ENCODE data around the gene SLC8A3. TPM values are rescaled to one million over a fixed set of nuclear protein-coding genes. Genes with fewer than 3 reads are reported as not detected.
"Not testable (repeated sequence)": the region's sequence is repeated elsewhere in the genome, so short reads cannot be mapped to it uniquely, and the experiment has no call there.

Gene SLC8A3, protein sequence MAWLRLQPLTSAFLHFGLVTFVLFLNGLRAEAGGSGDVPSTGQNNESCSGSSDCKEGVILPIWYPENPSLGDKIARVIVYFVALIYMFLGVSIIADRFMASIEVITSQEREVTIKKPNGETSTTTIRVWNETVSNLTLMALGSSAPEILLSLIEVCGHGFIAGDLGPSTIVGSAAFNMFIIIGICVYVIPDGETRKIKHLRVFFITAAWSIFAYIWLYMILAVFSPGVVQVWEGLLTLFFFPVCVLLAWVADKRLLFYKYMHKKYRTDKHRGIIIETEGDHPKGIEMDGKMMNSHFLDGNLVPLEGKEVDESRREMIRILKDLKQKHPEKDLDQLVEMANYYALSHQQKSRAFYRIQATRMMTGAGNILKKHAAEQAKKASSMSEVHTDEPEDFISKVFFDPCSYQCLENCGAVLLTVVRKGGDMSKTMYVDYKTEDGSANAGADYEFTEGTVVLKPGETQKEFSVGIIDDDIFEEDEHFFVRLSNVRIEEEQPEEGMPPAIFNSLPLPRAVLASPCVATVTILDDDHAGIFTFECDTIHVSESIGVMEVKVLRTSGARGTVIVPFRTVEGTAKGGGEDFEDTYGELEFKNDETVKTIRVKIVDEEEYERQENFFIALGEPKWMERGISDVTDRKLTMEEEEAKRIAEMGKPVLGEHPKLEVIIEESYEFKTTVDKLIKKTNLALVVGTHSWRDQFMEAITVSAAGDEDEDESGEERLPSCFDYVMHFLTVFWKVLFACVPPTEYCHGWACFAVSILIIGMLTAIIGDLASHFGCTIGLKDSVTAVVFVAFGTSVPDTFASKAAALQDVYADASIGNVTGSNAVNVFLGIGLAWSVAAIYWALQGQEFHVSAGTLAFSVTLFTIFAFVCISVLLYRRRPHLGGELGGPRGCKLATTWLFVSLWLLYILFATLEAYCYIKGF
- total RNA-seq, result under 1 TPM; 0.39 to 0.43 TPM
- 0.61 TPM for polyA plus RNA-seq (ENCODE audit: insufficient read depth, low read depth, low replicate concordance)
- long read RNA-seq, donor 1, full-length matches to known transcripts, result 1 of 1 reads
- long read RNA-seq, donor 1, partial matches to known transcripts, result 0 of 1 reads
- long read RNA-seq, donor 1, other reads (novel, unspliced or antisense), result 0 of 1 reads
- long read RNA-seq, donor 2, result 0 reads

DNA sequence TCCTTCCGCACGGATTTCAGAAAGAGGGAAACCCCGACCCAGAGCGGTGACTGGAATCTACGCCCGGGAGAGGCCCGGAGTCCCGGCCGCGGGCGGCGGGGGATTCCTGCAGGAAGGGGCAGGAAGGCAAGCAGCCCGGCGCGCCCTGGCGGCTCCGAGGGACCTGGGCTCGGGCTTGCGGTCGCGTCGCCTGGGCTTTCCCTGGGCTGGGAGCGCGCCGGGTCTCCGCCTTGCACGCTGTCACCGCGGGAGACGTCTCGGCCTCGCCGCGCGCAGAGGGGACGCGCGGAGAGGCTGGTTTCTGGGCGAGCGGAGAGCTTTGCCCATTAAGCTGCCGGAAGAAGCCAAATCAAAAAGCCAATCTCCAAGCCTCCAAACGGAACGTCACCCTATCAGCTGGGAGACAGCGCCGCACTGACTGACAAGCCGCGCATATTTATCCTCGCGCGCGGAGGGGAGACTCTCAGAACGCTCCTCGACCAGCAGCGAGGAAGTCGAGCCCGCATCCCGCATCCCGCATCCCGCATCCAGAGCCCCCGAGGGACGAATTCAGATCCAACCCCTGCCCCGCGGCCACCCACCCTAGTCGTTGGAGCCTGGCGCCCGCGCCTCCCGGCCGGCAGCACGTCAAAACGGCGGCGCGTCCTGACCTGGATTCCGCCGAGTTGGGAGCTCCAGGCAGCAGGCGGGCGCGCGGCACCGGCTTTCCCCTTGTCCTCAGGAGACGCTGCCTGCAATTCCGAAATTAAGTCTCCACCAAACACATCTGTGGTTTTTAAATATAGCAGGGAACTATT is at the start of gene SLC8A3:
SLC8A3 (minus strand) TSS at position 293 of the 797 bp plus-strand sequence. CDS start 20,529 bp downstream, outside the sequence.
- 0 to 2% methylated on average over 22 to 64 of the region's 83 CpGs for WGBS, 2 donors
- H3K4me3 ChIP-seq, result peak within 1 kb of the TSS; percentile 37 to 47
- H3K4me1 ChIP-seq, result no peaks in the 10 kb centered on the region
- no peaks in the 10 kb centered on the region for H3K9me3 ChIP-seq
- DNase-seq, result peak; percentile 60
- H3K27me3 ChIP-seq, result no peaks in the 10 kb centered on the region
- H3K27ac ChIP-seq, result no peak within 1 kb of the TSS
- intact Hi-C loops (cut with DNase I; ENCODE audit: low total_unique reads), result no loop called here
- H3K36me3 ChIP-seq (ENCODE audit: low read depth, missing control alignments), result no peaks in the 10 kb centered on the region
- TF ChIP-seq, protein P1, sequence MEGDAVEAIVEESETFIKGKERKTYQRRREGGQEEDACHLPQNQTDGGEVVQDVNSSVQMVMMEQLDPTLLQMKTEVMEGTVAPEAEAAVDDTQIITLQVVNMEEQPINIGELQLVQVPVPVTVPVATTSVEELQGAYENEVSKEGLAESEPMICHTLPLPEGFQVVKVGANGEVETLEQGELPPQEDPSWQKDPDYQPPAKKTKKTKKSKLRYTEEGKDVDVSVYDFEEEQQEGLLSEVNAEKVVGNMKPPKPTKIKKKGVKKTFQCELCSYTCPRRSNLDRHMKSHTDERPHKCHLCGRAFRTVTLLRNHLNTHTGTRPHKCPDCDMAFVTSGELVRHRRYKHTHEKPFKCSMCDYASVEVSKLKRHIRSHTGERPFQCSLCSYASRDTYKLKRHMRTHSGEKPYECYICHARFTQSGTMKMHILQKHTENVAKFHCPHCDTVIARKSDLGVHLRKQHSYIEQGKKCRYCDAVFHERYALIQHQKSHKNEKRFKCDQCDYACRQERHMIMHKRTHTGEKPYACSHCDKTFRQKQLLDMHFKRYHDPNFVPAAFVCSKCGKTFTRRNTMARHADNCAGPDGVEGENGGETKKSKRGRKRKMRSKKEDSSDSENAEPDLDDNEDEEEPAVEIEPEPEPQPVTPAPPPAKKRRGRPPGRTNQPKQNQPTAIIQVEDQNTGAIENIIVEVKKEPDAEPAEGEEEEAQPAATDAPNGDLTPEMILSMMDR (IDR thresholded peaks at IDR 0.05), result no peak
- TF ChIP-seq POLR2A (IDR thresholded peaks at IDR 0.05), result no peak

DNA sequence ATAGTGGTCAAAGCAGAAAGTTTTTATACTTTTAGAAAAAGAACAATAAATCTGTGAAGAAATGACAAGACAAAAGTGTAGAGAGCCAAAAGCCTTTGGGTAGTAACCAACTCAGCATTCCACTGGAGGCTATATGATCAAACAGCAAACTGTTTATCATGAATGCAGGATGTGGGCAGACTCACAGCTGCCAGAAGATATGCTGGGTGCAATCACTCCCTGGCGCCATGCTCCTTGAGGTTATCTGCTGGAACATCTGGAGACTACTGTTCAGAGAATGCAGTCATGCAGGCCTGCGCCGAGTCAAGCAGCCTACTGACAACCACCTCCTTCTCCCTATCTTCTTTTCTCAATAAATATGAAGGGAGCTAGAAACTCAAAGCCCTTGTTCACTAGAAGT is 49.0 kb upstream of the SLC8A3 start:
- no peaks in the 10 kb centered on the region for H3K36me3 ChIP-seq (ENCODE audit: low read depth, missing control alignments)
- H3K27ac ChIP-seq, result no peak overlapping the region
- H3K27me3 ChIP-seq, result no peaks in the 10 kb centered on the region
- 63 to 75% methylated on average over 2 to 3 of the region's 3 CpGs for WGBS, 2 donors
- H3K4me1 ChIP-seq, result no peaks in the 10 kb centered on the region
- TF ChIP-seq, protein P1 (IDR thresholded peaks at IDR 0.05), result no peak
- no peak for TF ChIP-seq POLR2A (IDR thresholded peaks at IDR 0.05)
- no peak for DNase-seq
- H3K4me3 ChIP-seq, result no peak overlapping the region
- no peaks in the 10 kb centered on the region for H3K9me3 ChIP-seq
- intact Hi-C loops (cut with DNase I; ENCODE audit: low total_unique reads), result no loop called here

DNA sequence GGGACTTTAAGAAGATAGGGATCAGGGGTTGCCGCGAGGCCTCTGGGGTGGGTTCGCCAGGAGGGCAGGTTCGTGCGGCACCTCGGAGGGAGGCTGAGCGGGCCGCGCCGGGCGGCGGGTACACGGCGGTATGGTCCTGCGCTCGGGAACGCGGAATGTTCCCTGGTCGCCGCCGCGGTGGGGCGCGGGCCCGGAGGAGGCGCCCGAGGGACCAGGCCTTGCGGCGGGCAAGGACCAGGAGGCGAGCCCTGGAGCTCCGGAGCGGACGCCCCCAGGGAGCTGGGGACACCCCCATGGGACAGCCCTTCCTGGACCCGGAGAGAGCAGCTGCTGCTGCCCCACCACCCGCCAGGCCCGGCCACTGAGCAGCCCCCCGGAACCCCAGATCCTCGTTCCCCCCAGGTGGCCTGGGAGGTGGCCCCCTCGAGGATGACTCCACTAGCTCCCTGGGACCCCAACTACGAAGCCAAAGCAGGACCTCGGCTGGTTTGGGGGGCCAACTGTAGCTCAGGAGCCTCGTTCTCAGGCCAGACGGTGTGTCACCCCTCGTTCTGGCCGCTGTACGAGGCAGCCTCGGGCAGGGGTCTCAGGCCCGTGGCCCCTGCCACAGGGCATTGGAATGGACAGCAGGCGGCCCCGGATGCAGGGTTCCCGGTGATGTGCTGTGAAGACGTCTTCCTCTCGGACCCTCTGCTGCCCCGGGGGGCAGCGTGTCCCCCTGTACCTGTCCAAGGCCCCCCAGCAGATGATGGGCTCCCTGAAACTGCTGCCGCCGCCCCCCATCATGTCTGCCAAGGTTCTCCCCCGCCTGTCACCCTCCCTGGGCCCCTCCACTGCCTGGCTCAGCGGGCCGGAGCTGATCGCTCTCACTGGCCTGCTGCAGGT is 45.6 kb upstream of the SLC8A3 start:
- intact Hi-C loops (cut with DNase I; ENCODE audit: low total_unique reads), result no loop called here
- Histone ChIP-seq H3K27me3 (no peaks in the 10 kb centered on the region), H3K9me3 (no peaks in the 10 kb centered on the region), H3K27ac (no peak overlapping the region), H3K4me1 (no peaks in the 10 kb centered on the region), H3K36me3 (ENCODE audit: low read depth, missing control alignments) (no peaks in the 10 kb centered on the region), H3K4me3 (peak overlapping the region; percentile 9 to 29)
- TF ChIP-seq, protein P1 (IDR thresholded peaks at IDR 0.05), result no peak
- no peak for TF ChIP-seq POLR2A (IDR thresholded peaks at IDR 0.05)
- no peak for DNase-seq
- 63 to 78% methylated on average over 21 to 51 of the region's 61 CpGs for WGBS, 2 donors

DNA sequence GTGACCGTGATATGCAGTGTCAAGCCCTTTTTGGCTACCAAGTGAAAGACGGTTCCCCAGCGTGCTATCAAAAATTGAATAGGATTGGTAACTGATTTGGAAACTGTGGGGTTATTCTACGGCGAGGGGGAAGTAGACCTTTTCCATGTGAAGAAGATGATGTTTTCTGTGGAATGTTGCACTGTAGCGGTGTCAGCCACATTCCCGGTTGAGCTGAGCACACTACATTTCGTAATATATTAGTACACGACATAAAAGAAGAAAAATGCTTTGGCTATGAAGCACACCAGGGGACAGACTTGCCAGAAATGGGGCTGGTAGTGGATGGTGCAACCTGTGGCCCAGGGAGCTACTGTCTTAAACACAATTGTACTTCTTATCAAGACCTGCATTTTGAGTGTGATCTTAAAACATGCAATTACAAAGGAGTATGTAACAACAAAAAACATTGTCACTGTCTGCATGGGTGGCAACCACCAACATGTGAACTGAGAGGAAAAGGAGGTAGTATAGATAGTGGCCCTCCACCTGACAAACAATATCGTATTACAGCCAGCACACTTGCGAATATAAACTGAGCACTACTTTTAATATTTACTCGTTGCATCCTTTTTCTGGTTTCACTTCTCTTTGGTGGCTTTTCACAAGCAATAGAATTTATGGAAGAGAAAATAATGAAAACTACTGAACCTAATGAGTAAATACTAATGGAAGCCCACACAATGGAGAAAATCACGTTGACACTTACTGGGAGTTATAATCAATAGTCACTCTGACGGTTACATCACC is 43.2 kb upstream of the SLC8A3 start:
- H3K27ac ChIP-seq; H3K27me3 ChIP-seq; H3K9me3 ChIP-seq; H3K4me1 ChIP-seq; H3K4me3 ChIP-seq; intact Hi-C loops (cut with DNase I; ENCODE audit: low total_unique reads); DNase-seq; H3K36me3 ChIP-seq (ENCODE audit: low read depth, missing control alignments): not testable (repeated sequence)
- 85 to 92% methylated on average over 14 of the region's 14 CpGs for WGBS, 2 donors

DNA sequence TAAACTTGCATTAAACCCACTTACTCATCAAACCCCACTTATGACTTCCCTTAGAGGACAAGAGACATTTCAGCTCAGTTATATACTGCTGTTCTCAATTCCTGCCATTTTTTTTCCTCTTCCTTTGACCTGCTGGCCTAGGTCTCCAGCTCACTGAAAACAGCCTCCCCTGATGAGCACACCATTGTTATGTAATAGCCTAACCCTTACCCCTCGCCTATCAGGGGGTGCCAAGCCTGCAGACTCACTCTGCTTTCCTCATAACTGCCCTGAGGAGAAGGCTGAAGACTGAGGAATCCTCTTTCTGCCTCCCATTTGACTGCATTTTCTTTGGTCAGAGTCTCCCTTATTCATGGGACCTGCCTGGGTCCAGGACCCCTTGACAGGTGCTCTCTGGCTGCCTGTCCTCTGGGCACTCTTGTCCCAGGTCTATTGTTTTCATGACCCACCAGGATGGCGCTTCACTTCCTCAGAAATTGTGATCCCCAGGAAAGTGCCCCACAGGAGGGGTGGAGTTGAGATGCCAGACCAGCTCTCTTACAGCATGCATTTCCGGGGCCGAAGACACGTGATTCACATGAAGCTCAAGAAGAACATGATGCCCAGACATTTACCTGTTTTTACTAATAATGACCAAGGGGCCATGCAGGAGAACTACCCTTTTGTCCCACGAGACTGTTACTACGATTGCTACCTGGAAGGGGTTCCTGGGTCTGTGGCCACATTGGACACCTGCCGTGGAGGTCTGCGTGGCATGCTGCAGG is 41.3 kb upstream of the SLC8A3 start:
- H3K27ac ChIP-seq; DNase-seq; H3K4me3 ChIP-seq; H3K27me3 ChIP-seq; H3K4me1 ChIP-seq; H3K36me3 ChIP-seq (ENCODE audit: low read depth, missing control alignments); H3K9me3 ChIP-seq; intact Hi-C loops (cut with DNase I; ENCODE audit: low total_unique reads): not testable (repeated sequence)
- 74 to 81% methylated on average over 9 of the region's 9 CpGs for WGBS, 2 donors
